Measurements from ENCODE around the gene SHISAL2A. TPM values are rescaled to one million over a fixed set of nuclear protein-coding genes. Genes with fewer than 3 reads are reported as not detected.
A peak's percentile ranks its signal among the peaks of the same experiment; 100 is the strongest.

Gene SHISAL2A
- total RNA-seq (27.2 TPM), polyA plus RNA-seq (1 to 10 TPM; 4.3 to 8.0 (median 5.8) TPM)

- H3K27ac Mint-ChIP-seq = peak within 1 kb of the TSS; percentile 93 to 98 (median 98)
- ATAC-seq (ENCODE audit: low read depth in 2 of 2) (peak; percentile 54 to 59), DNase-seq (peak; percentile 44 to 78 (median 72))
- H3K9me3 ChIP-seq (ENCODE audit: control insufficient read depth in 2 of 2, low read length in 2 of 2) = no peaks in the 10 kb centered on the region
- no peaks in the 10 kb centered on the region for H3K36me3 ChIP-seq (ENCODE audit: control insufficient read depth, insufficient read depth, low read length)
- peaks cover 61% of the 10 kb centered on the region for H3K4me1 ChIP-seq (ENCODE audit: control insufficient read depth, insufficient read depth, low read length, poor library complexity, severe bottlenecking)
- peaks cover 6% of the 10 kb centered on the region for H3K27me3 Mint-ChIP-seq
- H3K4me3 Mint-ChIP-seq = peak within 1 kb of the TSS; percentile 93 to 97 (median 95)
- H3K36me3 Mint-ChIP-seq = peaks cover 11% of the 10 kb centered on the region
- H3K27me3 ChIP-seq (ENCODE audit: control insufficient read depth, insufficient read depth, low read length) = no peaks in the 10 kb centered on the region
- H3K4me3 ChIP-seq (ENCODE audit: low read depth, low read length) = peak within 1 kb of the TSS; percentile 78
- H3K4me1 Mint-ChIP-seq = peaks cover 18 to 71% (median 40%) of the 10 kb centered on the region in 4 donors
- no peaks in the 10 kb centered on the region for H3K9me3 Mint-ChIP-seq
- peak within 1 kb of the TSS; percentile 92 for H3K27ac ChIP-seq (ENCODE audit: insufficient read depth, low read length, poor library complexity, severe bottlenecking)
Measured at GRCh38 chr1:52632732-52633290, at the start of gene SHISAL2A. Gene SHISAL2A, plus strand, starts transcription at chr1:52633168. Its CDS starts 326 bp downstream, at chr1:52633494.

GRCh38 chr1:52585474-52585873 is 47.5 kb upstream of the SHISAL2A start:
- Histone ChIP-seq H3K4me3 (ENCODE audit: low read depth, low read length) (no peak overlapping the region), H3K27me3 (ENCODE audit: control insufficient read depth, insufficient read depth, low read length) (no peaks in the 10 kb centered on the region), H3K27ac (ENCODE audit: insufficient read depth, low read length, poor library complexity, severe bottlenecking) (no peak overlapping the region), H3K9me3 (ENCODE audit: control insufficient read depth in 2 of 2, low read length in 2 of 2) (no peaks in the 10 kb centered on the region), H3K4me1 (ENCODE audit: control insufficient read depth, insufficient read depth, low read length, poor library complexity, severe bottlenecking) (no peaks in the 10 kb centered on the region), H3K36me3 (ENCODE audit: control insufficient read depth, insufficient read depth, low read length) (no peaks in the 10 kb centered on the region)
- H3K4me3 Mint-ChIP-seq = no peak overlapping the region
- ATAC-seq (ENCODE audit: low read depth in 2 of 2) = no peak
- no peaks in the 10 kb centered on the region for H3K4me1 Mint-ChIP-seq
- H3K27me3 Mint-ChIP-seq = peaks cover 13% of the 10 kb centered on the region
- DNase-seq = no peak
- H3K27ac Mint-ChIP-seq = no peak overlapping the region
- no peaks in the 10 kb centered on the region for H3K36me3 Mint-ChIP-seq
- peaks cover 0 to 3% (median 0%) of the 10 kb centered on the region in 7 donors for H3K9me3 Mint-ChIP-seq

- H3K4me1 ChIP-seq (ENCODE audit: control insufficient read depth, insufficient read depth, low read length, poor library complexity, severe bottlenecking) = no peaks in the 10 kb centered on the region
- Mint-ChIP-seq H3K9me3 (peaks cover 0 to 3% (median 0%) of the 10 kb centered on the region in 7 donors), H3K27me3 (peaks cover 7% of the 10 kb centered on the region), H3K27ac (no peak overlapping the region), H3K4me3 (no peak overlapping the region), H3K4me1 (no peaks in the 10 kb centered on the region), H3K36me3 (no peaks in the 10 kb centered on the region)
- H3K36me3 ChIP-seq (ENCODE audit: control insufficient read depth, insufficient read depth, low read length) = no peaks in the 10 kb centered on the region
- H3K9me3 ChIP-seq (ENCODE audit: control insufficient read depth in 2 of 2, low read length in 2 of 2) = no peaks in the 10 kb centered on the region
- no peak overlapping the region for H3K4me3 ChIP-seq (ENCODE audit: low read depth, low read length)
- H3K27me3 ChIP-seq (ENCODE audit: control insufficient read depth, insufficient read depth, low read length) = no peaks in the 10 kb centered on the region
- ATAC-seq (ENCODE audit: low read depth in 2 of 2) (no peak), DNase-seq (no peak)
- H3K27ac ChIP-seq (ENCODE audit: insufficient read depth, low read length, poor library complexity, severe bottlenecking) = no peak overlapping the region
Measured at GRCh38 chr1:52588027-52588426, 44.9 kb upstream of the SHISAL2A start.

GRCh38 chr1:52588535-52588934 is 44.4 kb upstream of the SHISAL2A start:
- H3K9me3 Mint-ChIP-seq = peaks cover 0 to 3% (median 0%) of the 10 kb centered on the region in 7 donors
- DNase-seq (no peak), ATAC-seq (ENCODE audit: low read depth in 2 of 2) (no peak)
- Histone ChIP-seq H3K4me1 (ENCODE audit: control insufficient read depth, insufficient read depth, low read length, poor library complexity, severe bottlenecking) (no peaks in the 10 kb centered on the region), H3K27me3 (ENCODE audit: control insufficient read depth, insufficient read depth, low read length) (no peaks in the 10 kb centered on the region), H3K27ac (ENCODE audit: insufficient read depth, low read length, poor library complexity, severe bottlenecking) (no peak overlapping the region), H3K4me3 (ENCODE audit: low read depth, low read length) (no peak overlapping the region), H3K36me3 (ENCODE audit: control insufficient read depth, insufficient read depth, low read length) (no peaks in the 10 kb centered on the region), H3K9me3 (ENCODE audit: control insufficient read depth in 2 of 2, low read length in 2 of 2) (no peaks in the 10 kb centered on the region)
- H3K4me1 Mint-ChIP-seq = no peaks in the 10 kb centered on the region
- H3K27me3 Mint-ChIP-seq = peaks cover 7% of the 10 kb centered on the region
- no peaks in the 10 kb centered on the region for H3K36me3 Mint-ChIP-seq
- H3K27ac Mint-ChIP-seq = no peak overlapping the region
- no peak overlapping the region for H3K4me3 Mint-ChIP-seq

- DNase-seq = no peak
- H3K4me3 ChIP-seq (ENCODE audit: low read depth, low read length) = no peak overlapping the region
Measured at GRCh38 chr1:52590266-52590665, 42.7 kb upstream of the SHISAL2A start.

GRCh38 chr1:52592637-52593323 is 40.2 kb upstream of the SHISAL2A start:
- Histone ChIP-seq H3K27me3 (ENCODE audit: control insufficient read depth, insufficient read depth, low read length) (no peaks in the 10 kb centered on the region), H3K36me3 (ENCODE audit: control insufficient read depth, insufficient read depth, low read length) (no peaks in the 10 kb centered on the region), H3K4me3 (ENCODE audit: low read depth, low read length) (no peak overlapping the region), H3K9me3 (ENCODE audit: control insufficient read depth in 2 of 2, low read length in 2 of 2) (no peaks in the 10 kb centered on the region), H3K4me1 (ENCODE audit: control insufficient read depth, insufficient read depth, low read length, poor library complexity, severe bottlenecking) (no peaks in the 10 kb centered on the region), H3K27ac (ENCODE audit: insufficient read depth, low read length, poor library complexity, severe bottlenecking) (no peak overlapping the region)
- DNase-seq = no peak
- H3K27ac Mint-ChIP-seq = no peak overlapping the region
- H3K4me1 Mint-ChIP-seq = no peaks in the 10 kb centered on the region
- H3K4me3 Mint-ChIP-seq = no peak overlapping the region
- H3K9me3 Mint-ChIP-seq = peaks cover 0 to 3% (median 0%) of the 10 kb centered on the region in 7 donors
- peaks cover 7% of the 10 kb centered on the region for H3K27me3 Mint-ChIP-seq
- ATAC-seq (ENCODE audit: low read depth in 2 of 2) = no peak
- H3K36me3 Mint-ChIP-seq = no peaks in the 10 kb centered on the region

More at GRCh38 chr1:52590266-52590665, 42.7 kb upstream of the SHISAL2A start:
- H3K4me1 ChIP-seq (ENCODE audit: control insufficient read depth, insufficient read depth, low read length, poor library complexity, severe bottlenecking) = no peaks in the 10 kb centered on the region
- no peak for ATAC-seq (ENCODE audit: low read depth in 2 of 2)
- Mint-ChIP-seq H3K9me3 (peaks cover 0 to 3% (median 0%) of the 10 kb centered on the region in 7 donors), H3K4me3 (no peak overlapping the region), H3K36me3 (no peaks in the 10 kb centered on the region), H3K27ac (no peak overlapping the region), H3K4me1 (no peaks in the 10 kb centered on the region), H3K27me3 (peaks cover 7% of the 10 kb centered on the region)
- H3K9me3 ChIP-seq (ENCODE audit: control insufficient read depth in 2 of 2, low read length in 2 of 2) = no peaks in the 10 kb centered on the region
- no peaks in the 10 kb centered on the region for H3K27me3 ChIP-seq (ENCODE audit: control insufficient read depth, insufficient read depth, low read length)
- H3K36me3 ChIP-seq (ENCODE audit: control insufficient read depth, insufficient read depth, low read length) = no peaks in the 10 kb centered on the region
- H3K27ac ChIP-seq (ENCODE audit: insufficient read depth, low read length, poor library complexity, severe bottlenecking) = no peak overlapping the region

GRCh38 chr1:52593495-52593894 is 39.5 kb upstream of the SHISAL2A start:
- Histone ChIP-seq H3K4me3 (ENCODE audit: low read depth, low read length) (no peak overlapping the region), H3K36me3 (ENCODE audit: control insufficient read depth, insufficient read depth, low read length) (no peaks in the 10 kb centered on the region), H3K27me3 (ENCODE audit: control insufficient read depth, insufficient read depth, low read length) (no peaks in the 10 kb centered on the region), H3K27ac (ENCODE audit: insufficient read depth, low read length, poor library complexity, severe bottlenecking) (no peak overlapping the region), H3K4me1 (ENCODE audit: control insufficient read depth, insufficient read depth, low read length, poor library complexity, severe bottlenecking) (no peaks in the 10 kb centered on the region), H3K9me3 (ENCODE audit: control insufficient read depth in 2 of 2, low read length in 2 of 2) (no peaks in the 10 kb centered on the region)
- Mint-ChIP-seq H3K9me3 (peaks cover 0 to 3% (median 0%) of the 10 kb centered on the region in 7 donors), H3K27me3 (peaks cover 5% of the 10 kb centered on the region), H3K4me3 (no peak overlapping the region), H3K4me1 (no peaks in the 10 kb centered on the region), H3K27ac (no peak overlapping the region), H3K36me3 (no peaks in the 10 kb centered on the region)
- DNase-seq = no peak
- ATAC-seq (ENCODE audit: low read depth in 2 of 2) = no peak

GRCh38 chr1:52595061-52595460 is 37.9 kb upstream of the SHISAL2A start:
- Histone ChIP-seq H3K4me1 (ENCODE audit: control insufficient read depth, insufficient read depth, low read length, poor library complexity, severe bottlenecking) (no peaks in the 10 kb centered on the region), H3K27me3 (ENCODE audit: control insufficient read depth, insufficient read depth, low read length) (no peaks in the 10 kb centered on the region), H3K27ac (ENCODE audit: insufficient read depth, low read length, poor library complexity, severe bottlenecking) (no peak overlapping the region), H3K9me3 (ENCODE audit: control insufficient read depth in 2 of 2, low read length in 2 of 2) (no peaks in the 10 kb centered on the region), H3K36me3 (ENCODE audit: control insufficient read depth, insufficient read depth, low read length) (no peaks in the 10 kb centered on the region), H3K4me3 (ENCODE audit: low read depth, low read length) (no peak overlapping the region)
- no peak overlapping the region for H3K4me3 Mint-ChIP-seq
- no peaks in the 10 kb centered on the region for H3K27me3 Mint-ChIP-seq
- ATAC-seq (ENCODE audit: low read depth in 2 of 2) = no peak
- peak overlapping the region in 1 of 3 donors; percentile 9 for H3K27ac Mint-ChIP-seq
- peaks cover 0 to 5% (median 2%) of the 10 kb centered on the region in 4 donors for H3K4me1 Mint-ChIP-seq
- H3K9me3 Mint-ChIP-seq = peaks cover 0 to 3% (median 0%) of the 10 kb centered on the region in 7 donors
- no peak for DNase-seq
- peaks cover 2% of the 10 kb centered on the region for H3K36me3 Mint-ChIP-seq

Data from CD4-positive, CD25-positive, alpha-beta regulatory T cell (primary cell).